GM12878 (cell line): ENCODE measurements around the gene SKA1. TPM values are rescaled to one million over a fixed set of nuclear protein-coding genes. Genes with fewer than 3 reads are reported as not detected.

Experiments used
- ATAC-seq: fragments of 200-7000 bp; cut with Tn5 transposase; 3 replicates; pipeline ENCODE4 v1.9.1; 2020; ENCODE audit warnings: mild to moderate bottlenecking, moderate library complexity
- BruUV-seq: library from RNA; stranded (reverse); fragments of 400-500 nt; replicated peaks from 2 replicates; lab custom pipeline; 2021; lab: Mats Ljungman, UMichigan
- CTCF ChIA-PET: fragments of 300-600 bp; sonication (Branson Sonifier 250); formaldehyde crosslinking; extraction: SDS; loops from one replicate; lab custom pipeline; 2021; ENCODE audit warnings: inconsistent platforms; lab: Yijun Ruan, JAX
- POLR2A ChIA-PET: fragments of 350-600 bp; formaldehyde crosslinking; extraction: SDS; loops from one replicate; lab custom pipeline; 2021; ENCODE audit warnings: inconsistent platforms; lab: Charles Lee
- RAD21 ChIA-PET: fragments of 300-600 bp; sonication (Branson Sonifier 250); formaldehyde crosslinking; loops from one replicate; lab custom pipeline; 2023; ENCODE audit warnings: antibody characterized with exemption; ENCODE audit not compliant: unreplicated experiment; lab: Charles Lee
- SMC1A ChIA-PET: fragments of 300-600 bp; sonication (Branson Sonifier 250); formaldehyde crosslinking; loops from one replicate; lab custom pipeline; 2023; ENCODE audit not compliant: unreplicated experiment, uncharacterized antibody; lab: Charles Lee
- DNase-seq: peaks from one replicate; pipeline ENCODE4 v3.0.0-alpha.2; 2011; ENCODE audit warnings: low read depth, low spot score
- FAIRE-seq: peaks from 3 replicates; lab custom pipeline; 2011; peaks lifted over from hg19 to GRCh38; lab: Jason Lieb, UNC
- H2AFZ ChIP-seq: 2 replicates; pipeline ENCODE4 v1.6.0; 2011; ENCODE audit warnings: low read depth, low read length, control low read depth; ENCODE audit not compliant: control insufficient read depth
- H3K27ac ChIP-seq: 2 replicates; pipeline ENCODE4 v1.5.1; 2011; ENCODE audit warnings: control low read depth; ENCODE audit not compliant: control insufficient read depth, insufficient read depth
- H3K27me3 ChIP-seq, 2 experiments: replicated peaks in 1 of 2; 2 replicates each; pipeline versions ENCODE4 v1.6.0 to v1.6.1; 2011; ENCODE audit warnings: low read length in 1 of 2; ENCODE audit not compliant: control insufficient read depth in 2 of 2, insufficient read depth in 2 of 2
- H3K36me3 ChIP-seq, 2 experiments: 2 replicates each; pipeline ENCODE4 v1.5.1; 2011; ENCODE audit warnings: low read length in 1 of 2; ENCODE audit not compliant: control insufficient read depth in 2 of 2, insufficient read depth in 2 of 2
- H3K4me1 ChIP-seq: 2 replicates; pipeline ENCODE4 v1.6.1; 2011; ENCODE audit warnings: mild to moderate bottlenecking, low read length, moderate library complexity, mixed read lengths; ENCODE audit not compliant: control insufficient read depth, insufficient read depth
- H3K4me2 ChIP-seq: 2 replicates; pipeline ENCODE4 v1.6.0; 2011; ENCODE audit warnings: control low read depth; ENCODE audit not compliant: control insufficient read depth, insufficient read depth
- H3K4me3 ChIP-seq: fragments of 200-600 bp; sonication (generic); 2 replicates; pipeline ENCODE4 v1.5.1; 2016
- H3K79me2 ChIP-seq: 2 replicates; pipeline ENCODE4 v1.6.0; 2011; ENCODE audit warnings: low read length; ENCODE audit not compliant: control insufficient read depth, insufficient read depth
- H3K9ac ChIP-seq: 2 replicates; pipeline ENCODE4 v1.8.0; 2011; ENCODE audit warnings: low read length, control low read depth, mixed read lengths; ENCODE audit not compliant: control insufficient read depth, insufficient read depth
- H3K9me3 ChIP-seq: replicated peaks from 3 replicates; pipeline ENCODE4 v1.5.1; 2011; ENCODE audit warnings: mild to moderate bottlenecking, low read length; ENCODE audit not compliant: control insufficient read depth, insufficient read depth
- H4K20me1 ChIP-seq: 2 replicates; pipeline ENCODE4 v1.6.0; 2011; ENCODE audit not compliant: control insufficient read depth, insufficient read depth
- IKZF1 ChIP-seq: fragments of 450-650 bp; conservative IDR thresholded peaks from 2 replicates; pipeline ENCODE4 v1.6.1; 2017; ENCODE audit warnings: antibody characterized with exemption, mild to moderate bottlenecking
- IRF5 ChIP-seq: fragments of 450-650 bp; IDR thresholded peaks from 2 replicates; pipeline ENCODE4 v1.6.1; 2017; ENCODE audit warnings: borderline replicate concordance
- WGBS: methylation state at CpG from one replicate; pipeline ENCODE4 v1.1.6; 2016; ENCODE audit warnings: low lambda C conversion rate; ENCODE audit not compliant: insufficient replicate concordance, insufficient coverage; ENCODE audit errors: missing lambda C conversion rate; 5-methylcytosine and 5-hydroxymethylcytosine counted together
- in situ Hi-C: fragments of 300-500 bp; cut with MboI; formaldehyde crosslinking; loops from 9 replicates; pipeline ENCODE4 v1.14.3; 2018; ENCODE audit warnings: mixed read lengths
- intact Hi-C: fragments of 100-400 bp; cut with micrococcal nuclease; formaldehyde crosslinking; loops from one replicate; pipeline ENCODE4 v1.14.2; 2022; ENCODE audit not compliant: unreplicated experiment
- polyA plus RNA-seq, 11 experiments: library from polyadenylated mRNA; depleted of rRNA in 4 of 11; unstranded in 6 of 11; stranded (reverse) in 5 of 11; fragments of >200 nt; fragmentation: Nextera tagmentation in 4 of 11; fragmentation: Illumina TruSeq in 1 of 11; extraction: Ambion mirVana in 4 of 11; extraction: Trizol in 1 of 11; gene quantifications; 1 replicate in 1 of 11; 2 replicates in 10 of 11; pipeline versions ENCODE4 v1.2.1 to v1.2.3, GENCODE V29; 2011 to 2016; ENCODE audit warnings: inconsistent platforms in 2 of 11, missing spikeins in 2 of 11, low read depth in 1 of 11
- total RNA-seq, 4 experiments: library from RNA; depleted of rRNA in 3 of 4; stranded (reverse); fragments of >200 nt in 3 of 4; fragmentation: Illumina TruSeq in 1 of 4; extraction: Trizol in 1 of 4; gene quantifications; 2 replicates each; pipeline versions ENCODE4 v1.2.1 to v1.2.3, GENCODE V29; 2013 to 2021

Gene SKA1
- total and polyA plus RNA-seq, 10 of the 15 experiments (the other 5 are each of a cell fraction or from before 2014, with no cell fraction given): 16.4 to 36.7 (median 31.1) TPM

GRCh38 chr18:50441501-50441900, 66.7 kb downstream of the SKA1 start:
- Histone ChIP-seq H2AFZ (no peak overlapping the region), H3K79me2 (no peaks in the 10 kb centered on the region), H3K4me3 (no peak overlapping the region), H3K27ac (no peak overlapping the region), H3K9me3 (no peaks in the 10 kb centered on the region; the same call in 2 of the 3 replicates), H3K4me2 (no peak overlapping the region), H4K20me1 (no peaks in the 10 kb centered on the region), H3K36me3 (no peaks in the 10 kb centered on the region), H3K9ac (no peak overlapping the region), H3K27me3 (no peaks in the 10 kb centered on the region), H3K4me1 (no peaks in the 10 kb centered on the region)
- FAIRE-seq: no peak
- ChIA-PET POLR2A (no interaction called here), RAD21 (no interaction called here), CTCF (interaction anchor here (1.9 to 2.8 kb wide), 2 partner anchors 13 to 931 kb away, joined by 4 to 12 read pairs; no protein-coding TSS in a partner anchor)
- intact Hi-C loops: no loop called here
- DNase-seq: no peak
- 9% methylated on average over 1 of the region's 1 CpG for WGBS
- in situ Hi-C loops: no loop called here
- no TSS peak for BruUV-seq
- no peak for ATAC-seq
- TF ChIP-seq IRF5 (no peak), IKZF1 (no peak)
- TF ChIP-seq, all 136 proteins: peak for 0
- SMC1A ChIA-PET: no interaction called here

Other genes starting within 250 kb of the SKA1 start
- gene MYO5B, start 179.9 kb upstream of the SKA1 start, total RNA-seq (2014; rRNA removed): 4.5 and 4.7 TPM in 2 replicates
- gene MYO5B, start 179.9 kb upstream of the SKA1 start, total RNA-seq (2014; rRNA removed; fragmentation: Illumina TruSeq; extraction: Trizol): 2.5 and 3.2 TPM in 2 replicates
- 4.1 and 4.4 TPM in 2 replicates for gene MYO5B, start 179.9 kb upstream of the SKA1 start, total RNA-seq (2021)
- gene MYO5B, start 179.9 kb upstream of the SKA1 start, polyA plus RNA-seq (2011; rRNA removed): 2.7 and 3.3 TPM in 2 replicates
- gene MYO5B, start 179.9 kb upstream of the SKA1 start, polyA plus RNA-seq (2014; fragmentation: Illumina TruSeq; extraction: Trizol): 3.8 and 4.2 TPM in 2 replicates
- gene MYO5B, start 179.9 kb upstream of the SKA1 start, polyA plus RNA-seq (2014; fragmentation: Nextera tagmentation; extraction: Ambion mirVana): 1 to 10 TPM; 2.8 to 4.4 TPM
- 2.4 and 3.2 TPM in 2 replicates for gene MYO5B, start 179.9 kb upstream of the SKA1 start, polyA plus RNA-seq (2014; rRNA removed)
- gene MYO5B, start 179.9 kb upstream of the SKA1 start, polyA plus RNA-seq (2016; fragmentation: Nextera tagmentation; extraction: Ambion mirVana): 1 to 10 TPM; 2.5 to 2.6 TPM
- gene CFAP53, start 108.6 kb upstream of the SKA1 start, total RNA-seq (2014; rRNA removed): not detected in 2 replicates
- gene CFAP53, start 108.6 kb upstream of the SKA1 start, total RNA-seq (2014; rRNA removed; fragmentation: Illumina TruSeq; extraction: Trizol): 0.09 TPM in 2 replicates
- gene CFAP53, start 108.6 kb upstream of the SKA1 start, total RNA-seq (2021): 0.26 TPM in 1 of 2 replicates, not detected in the other
- gene CFAP53, start 108.6 kb upstream of the SKA1 start, polyA plus RNA-seq (2011; rRNA removed): 0.30 and 0.48 TPM in 2 replicates
- 0.12 TPM in 1 of 2 replicates, not detected in the other for gene CFAP53, start 108.6 kb upstream of the SKA1 start, polyA plus RNA-seq (2014; fragmentation: Illumina TruSeq; extraction: Trizol)
- gene CFAP53, start 108.6 kb upstream of the SKA1 start, polyA plus RNA-seq (2014; fragmentation: Nextera tagmentation; extraction: Ambion mirVana): under 1 TPM; 0.05 to 0.06 TPM
- 0.13 TPM in 1 of 2 replicates, not detected in the other for gene CFAP53, start 108.6 kb upstream of the SKA1 start, polyA plus RNA-seq (2014; rRNA removed)
- under 1 TPM; 0.10 to 0.31 TPM for gene CFAP53, start 108.6 kb upstream of the SKA1 start, polyA plus RNA-seq (2016; fragmentation: Nextera tagmentation; extraction: Ambion mirVana)
- gene MBD1, start 93.5 kb upstream of the SKA1 start, total RNA-seq (2014; rRNA removed): 56.9 and 59.9 TPM in 2 replicates
- gene MBD1, start 93.5 kb upstream of the SKA1 start, total RNA-seq (2014; rRNA removed; fragmentation: Illumina TruSeq; extraction: Trizol): 35.4 and 39.2 TPM in 2 replicates
- gene MBD1, start 93.5 kb upstream of the SKA1 start, total RNA-seq (2021): 83.0 and 97.7 TPM in 2 replicates
- gene MBD1, start 93.5 kb upstream of the SKA1 start, polyA plus RNA-seq (2011; rRNA removed): 61.3 and 91.0 TPM in 2 replicates
- 40.6 and 45.4 TPM in 2 replicates for gene MBD1, start 93.5 kb upstream of the SKA1 start, polyA plus RNA-seq (2014; fragmentation: Illumina TruSeq; extraction: Trizol)
- gene MBD1, start 93.5 kb upstream of the SKA1 start, polyA plus RNA-seq (2014; fragmentation: Nextera tagmentation; extraction: Ambion mirVana): 10 to 100 TPM in 1 of 2 experiments, 1 to 10 TPM in 1; 8.4 to 12.4 TPM
- 79.0 and 92.6 TPM in 2 replicates for gene MBD1, start 93.5 kb upstream of the SKA1 start, polyA plus RNA-seq (2014; rRNA removed)
- gene MBD1, start 93.5 kb upstream of the SKA1 start, polyA plus RNA-seq (2016; fragmentation: Nextera tagmentation; extraction: Ambion mirVana): 10 to 100 TPM; 59.8 to 60.2 TPM
- 81.1 and 82.1 TPM in 2 replicates for gene CXXC1, start 87.4 kb upstream of the SKA1 start, total RNA-seq (2014; rRNA removed)
- gene CXXC1, start 87.4 kb upstream of the SKA1 start, total RNA-seq (2014; rRNA removed; fragmentation: Illumina TruSeq; extraction: Trizol): 48.5 and 51.2 TPM in 2 replicates
- gene CXXC1, start 87.4 kb upstream of the SKA1 start, total RNA-seq (2021): 160 and 180 TPM in 2 replicates
- 58.3 and 106 TPM in 2 replicates for gene CXXC1, start 87.4 kb upstream of the SKA1 start, polyA plus RNA-seq (2011; rRNA removed)
- 56.4 and 70.0 TPM in 2 replicates for gene CXXC1, start 87.4 kb upstream of the SKA1 start, polyA plus RNA-seq (2014; fragmentation: Illumina TruSeq; extraction: Trizol)
- 10 to 100 TPM in 1 of 2 experiments, 1 to 10 TPM in 1; 9.2 to 17.0 TPM for gene CXXC1, start 87.4 kb upstream of the SKA1 start, polyA plus RNA-seq (2014; fragmentation: Nextera tagmentation; extraction: Ambion mirVana)
- gene CXXC1, start 87.4 kb upstream of the SKA1 start, polyA plus RNA-seq (2014; rRNA removed): 161 and 206 TPM in 2 replicates
- 100 to 1,000 TPM; 147 to 148 TPM for gene CXXC1, start 87.4 kb upstream of the SKA1 start, polyA plus RNA-seq (2016; fragmentation: Nextera tagmentation; extraction: Ambion mirVana)
- 0.11 and 0.16 TPM in 2 replicates for gene MAPK4, start 185.0 kb downstream of the SKA1 start, total RNA-seq (2014; rRNA removed)
- 0.04 TPM in 1 of 2 replicates, not detected in the other for gene MAPK4, start 185.0 kb downstream of the SKA1 start, total RNA-seq (2014; rRNA removed; fragmentation: Illumina TruSeq; extraction: Trizol)
- 0.11 TPM in 1 of 2 replicates, not detected in the other for gene MAPK4, start 185.0 kb downstream of the SKA1 start, total RNA-seq (2021)
- gene MAPK4, start 185.0 kb downstream of the SKA1 start, polyA plus RNA-seq (2011; rRNA removed): 0.04 TPM in 2 replicates
- 0.03 TPM in 1 of 2 replicates, not detected in the other for gene MAPK4, start 185.0 kb downstream of the SKA1 start, polyA plus RNA-seq (2014; fragmentation: Illumina TruSeq; extraction: Trizol)
- gene MAPK4, start 185.0 kb downstream of the SKA1 start, polyA plus RNA-seq (2014; fragmentation: Nextera tagmentation; extraction: Ambion mirVana): not detected
- not detected in 2 replicates for gene MAPK4, start 185.0 kb downstream of the SKA1 start, polyA plus RNA-seq (2014; rRNA removed)
- gene MAPK4, start 185.0 kb downstream of the SKA1 start, polyA plus RNA-seq (2016; fragmentation: Nextera tagmentation; extraction: Ambion mirVana): under 1 TPM; 0.07 to 0.11 TPM